Measurements from ENCODE around the gene IMPA2. TPM values are rescaled to one million over a fixed set of nuclear protein-coding genes. Genes with fewer than 3 reads are reported as not detected.

IMPA2 gene
- total RNA-seq, 2 donors from 2014 or later: 8.4 to 26.6 TPM

GRCh38 chr18:12049978-12050811, 68.9 kb downstream of the IMPA2 start:
- DNase-seq (ENCODE audit: low spot score) (no peak), ATAC-seq (ENCODE audit: insufficient number of reproducible peaks, low FRiP score, low read depth) (no peak)
- Histone ChIP-seq H3K27me3 (replicated peaks; ENCODE audit: insufficient read depth) (no peaks in the 10 kb centered on the region), H3K4me1 (ENCODE audit: control insufficient read depth in 1 of 2, low read depth in 2 of 2) (no peaks in the 10 kb centered on the region), H3K9me3 (no peaks in the 10 kb centered on the region), H3K27ac (no peak overlapping the region), H3K4me3 (no peak overlapping the region), H3K36me3 (no peaks in the 10 kb centered on the region)
- TF ChIP-seq, protein P1, sequence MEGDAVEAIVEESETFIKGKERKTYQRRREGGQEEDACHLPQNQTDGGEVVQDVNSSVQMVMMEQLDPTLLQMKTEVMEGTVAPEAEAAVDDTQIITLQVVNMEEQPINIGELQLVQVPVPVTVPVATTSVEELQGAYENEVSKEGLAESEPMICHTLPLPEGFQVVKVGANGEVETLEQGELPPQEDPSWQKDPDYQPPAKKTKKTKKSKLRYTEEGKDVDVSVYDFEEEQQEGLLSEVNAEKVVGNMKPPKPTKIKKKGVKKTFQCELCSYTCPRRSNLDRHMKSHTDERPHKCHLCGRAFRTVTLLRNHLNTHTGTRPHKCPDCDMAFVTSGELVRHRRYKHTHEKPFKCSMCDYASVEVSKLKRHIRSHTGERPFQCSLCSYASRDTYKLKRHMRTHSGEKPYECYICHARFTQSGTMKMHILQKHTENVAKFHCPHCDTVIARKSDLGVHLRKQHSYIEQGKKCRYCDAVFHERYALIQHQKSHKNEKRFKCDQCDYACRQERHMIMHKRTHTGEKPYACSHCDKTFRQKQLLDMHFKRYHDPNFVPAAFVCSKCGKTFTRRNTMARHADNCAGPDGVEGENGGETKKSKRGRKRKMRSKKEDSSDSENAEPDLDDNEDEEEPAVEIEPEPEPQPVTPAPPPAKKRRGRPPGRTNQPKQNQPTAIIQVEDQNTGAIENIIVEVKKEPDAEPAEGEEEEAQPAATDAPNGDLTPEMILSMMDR (IDR thresholded peaks at IDR 0.05): no peak

GRCh38 chr18:12052866-12053265, 71.6 kb downstream of the IMPA2 start:
- TF ChIP-seq, protein P1 (IDR thresholded peaks at IDR 0.05): no peak
- no peaks in the 10 kb centered on the region for H3K27me3 ChIP-seq (replicated peaks; ENCODE audit: insufficient read depth)
- no peak for DNase-seq (ENCODE audit: low spot score)
- H3K36me3 ChIP-seq: no peaks in the 10 kb centered on the region
- H3K4me3 ChIP-seq: no peak overlapping the region
- no peaks in the 10 kb centered on the region for H3K9me3 ChIP-seq
- no peak overlapping the region for H3K27ac ChIP-seq
- no peak for ATAC-seq (ENCODE audit: insufficient number of reproducible peaks, low FRiP score, low read depth)
- no peaks in the 10 kb centered on the region for H3K4me1 ChIP-seq (ENCODE audit: control insufficient read depth in 1 of 2, low read depth in 2 of 2)

- no peak overlapping the region for H3K4me3 ChIP-seq
- H3K4me1 ChIP-seq (ENCODE audit: control insufficient read depth in 1 of 2, low read depth in 2 of 2): no peaks in the 10 kb centered on the region
- H3K27ac ChIP-seq: no peak overlapping the region
- DNase-seq (ENCODE audit: low spot score): no peak
- H3K27me3 ChIP-seq (replicated peaks; ENCODE audit: insufficient read depth): no peaks in the 10 kb centered on the region
- no peaks in the 10 kb centered on the region for H3K36me3 ChIP-seq
- TF ChIP-seq, protein P1 (IDR thresholded peaks at IDR 0.05): no peak
- ATAC-seq (ENCODE audit: insufficient number of reproducible peaks, low FRiP score, low read depth): no peak
- no peaks in the 10 kb centered on the region for H3K9me3 ChIP-seq
Observed at GRCh38 chr18:12053289-12053688, 72.0 kb downstream of the IMPA2 start.

DNA sequence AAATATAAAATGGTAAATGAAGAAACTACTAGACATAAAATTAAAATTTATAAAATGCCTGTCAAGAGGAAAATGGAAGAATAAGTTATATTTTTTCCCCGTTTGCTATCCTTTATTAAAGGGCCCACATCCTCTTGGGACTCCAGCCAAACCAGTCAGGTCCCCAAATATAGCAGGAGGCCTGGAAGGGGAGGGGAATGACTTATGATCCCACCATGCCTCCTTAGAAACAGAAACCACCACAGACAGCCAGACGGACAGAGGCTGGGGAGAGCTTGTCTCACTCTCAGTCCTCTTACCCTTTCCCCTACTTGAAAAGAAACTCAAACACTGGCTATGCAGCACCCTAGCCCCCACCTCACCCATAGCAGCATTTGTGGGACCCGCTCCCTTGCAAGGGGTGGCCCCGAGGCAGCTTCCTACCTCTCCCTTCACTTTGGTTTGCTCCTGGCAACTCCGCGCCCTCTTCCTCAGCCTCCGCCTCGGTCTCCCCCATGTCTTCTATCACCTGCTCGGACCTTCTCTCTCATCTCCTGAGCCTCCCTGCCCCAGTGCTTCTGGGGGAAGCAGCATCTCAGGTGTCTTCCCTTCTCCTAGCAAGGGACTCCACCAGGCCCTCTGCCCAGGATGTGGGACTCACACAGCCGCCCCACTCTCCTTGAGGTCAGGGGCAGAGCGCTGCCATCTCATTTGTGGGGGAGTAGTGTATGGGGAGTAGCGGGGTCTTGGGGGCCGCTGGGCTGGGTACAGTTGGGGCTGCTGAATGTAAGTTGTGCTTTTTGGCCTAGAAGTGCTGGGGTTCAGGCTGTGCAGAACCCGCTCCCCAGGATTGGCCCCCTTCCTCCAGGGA, 75.0 kb downstream of the IMPA2 start:
- Histone ChIP-seq H3K27ac (no peak overlapping the region), H3K4me3 (no peak overlapping the region), H3K4me1 (ENCODE audit: control insufficient read depth in 1 of 2, low read depth in 2 of 2) (no peaks in the 10 kb centered on the region), H3K36me3 (no peaks in the 10 kb centered on the region), H3K27me3 (replicated peaks; ENCODE audit: insufficient read depth) (no peaks in the 10 kb centered on the region), H3K9me3 (no peaks in the 10 kb centered on the region)
- TF ChIP-seq, protein P1 (IDR thresholded peaks at IDR 0.05): no peak
- DNase-seq (ENCODE audit: low spot score) (no peak), ATAC-seq (ENCODE audit: insufficient number of reproducible peaks, low FRiP score, low read depth) (no peak)

DNA sequence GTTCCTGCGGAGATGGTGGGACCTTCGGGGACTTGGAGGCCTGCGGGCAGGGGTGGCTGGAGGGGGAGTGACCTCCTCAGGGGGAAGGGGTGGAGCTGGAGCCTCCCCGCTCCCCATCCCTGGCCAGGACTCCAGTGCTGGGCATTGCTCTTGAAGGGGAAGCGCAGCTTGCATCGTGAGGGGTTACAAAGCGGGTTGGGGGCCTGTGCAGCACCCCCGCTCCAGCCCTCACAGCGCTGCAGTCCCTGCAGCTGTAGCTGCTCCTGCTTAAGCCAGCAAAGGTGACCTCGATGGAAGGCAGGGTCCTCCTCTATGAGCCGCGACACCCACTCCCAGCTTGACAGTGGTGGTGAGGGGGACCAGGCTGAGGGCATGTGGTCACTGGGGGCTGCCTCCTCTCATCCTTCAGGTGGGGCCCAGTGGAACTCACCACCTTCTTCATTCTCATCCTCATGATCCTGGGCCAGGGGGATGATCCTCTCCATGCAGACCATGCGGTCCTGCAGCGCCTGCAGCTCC, 75.6 kb downstream of the IMPA2 start:
- no peaks in the 10 kb centered on the region for H3K4me1 ChIP-seq (ENCODE audit: control insufficient read depth in 1 of 2, low read depth in 2 of 2)
- H3K4me3 ChIP-seq: no peak overlapping the region
- no peaks in the 10 kb centered on the region for H3K9me3 ChIP-seq
- H3K27me3 ChIP-seq (replicated peaks; ENCODE audit: insufficient read depth): no peaks in the 10 kb centered on the region
- no peak overlapping the region for H3K27ac ChIP-seq
- DNase-seq (ENCODE audit: low spot score) (no peak), ATAC-seq (ENCODE audit: insufficient number of reproducible peaks, low FRiP score, low read depth) (no peak)
- TF ChIP-seq, protein P1 (IDR thresholded peaks at IDR 0.05): no peak
- H3K36me3 ChIP-seq: no peaks in the 10 kb centered on the region

Measured in thoracic aorta (tissue), 2 donors.